Prostate gland (tissue), 2 donors: ENCODE measurements around the gene C2orf80. TPM values are rescaled to one million over a fixed set of nuclear protein-coding genes. Genes with fewer than 3 reads are reported as not detected.

ENCODE experiments used
- DNase-seq: peaks from one replicate; pipeline ENCODE4 v3.0.0-alpha.2; 2019; ENCODE audit warnings: low spot score
- H3K27ac ChIP-seq, 2 donors: fragments of 200-600 bp; sonication (generic); 2 replicates each; pipeline ENCODE4 v1.5.1; 2017 to 2019
- H3K27me3 ChIP-seq: fragments of 200-600 bp; sonication (generic); replicated peaks from 2 replicates; pipeline ENCODE4 v1.5.1; 2019; ENCODE audit not compliant: insufficient read depth
- H3K36me3 ChIP-seq, 2 donors: fragments of 200-600 bp; sonication (generic); 1 replicate in 1 of 2; 2 replicates in 1 of 2; pipeline versions ENCODE4 v1.5.1 to v1.8.1; 2017 to 2019
- H3K4me1 ChIP-seq: fragments of 200-600 bp; sonication (generic); replicated peaks from 2 replicates; pipeline ENCODE4 v1.5.1; 2019
- H3K4me3 ChIP-seq, 2 donors: fragments of 200-600 bp; sonication (generic); 2 replicates each; pipeline ENCODE4 v1.5.1; 2017 to 2019
- H3K9me3 ChIP-seq: fragments of 200-600 bp; sonication (generic); 2 replicates; pipeline ENCODE4 v1.5.1; 2017
- POLR2A ChIP-seq: fragments of 450-650 bp; IDR thresholded peaks from one replicate; pipeline ENCODE4 v1.6.1; 2016; ENCODE audit warnings: antibody characterized with exemption, mild to moderate bottlenecking
- POLR2AphosphoS5 ChIP-seq: sonication (generic); formaldehyde crosslinking; IDR thresholded peaks from one replicate; pipeline ENCODE4 v1.6.1; 2017; ENCODE audit warnings: antibody characterized with exemption
- WGBS: methylation state at CpG from one replicate; pipeline ENCODE4 v1.1.5; 2018; 5-methylcytosine and 5-hydroxymethylcytosine counted together
- intact Hi-C: fragments of 100-400 bp; cut with DNase I; formaldehyde crosslinking; loops from one replicate; pipeline ENCODE4 v1.14.2; 2022
- total RNA-seq, 2 donors: library from RNA; depleted of rRNA; stranded (reverse); fragments of >200 nt; gene quantifications; one replicate each; pipeline ENCODE4 v1.1.0, GENCODE V29; 2016
- TF ChIP-seq, protein P1 (sequence below), 4 experiments: fragments of 200-600 bp in 2 of 4; fragments of 450-650 bp in 2 of 4; sonication (generic) in 2 of 4; IDR thresholded peaks; 1 replicate in 3 of 4; 2 replicates in 1 of 4; pipeline ENCODE4 v1.5.1; 2016 to 2019; ENCODE audit warnings: antibody characterized with exemption in 4 of 4, mild to moderate bottlenecking in 2 of 4, moderate library complexity in 2 of 4

C2orf80 gene
- total RNA-seq, 2 donors from 2014 or later, result not detected

DNA sequence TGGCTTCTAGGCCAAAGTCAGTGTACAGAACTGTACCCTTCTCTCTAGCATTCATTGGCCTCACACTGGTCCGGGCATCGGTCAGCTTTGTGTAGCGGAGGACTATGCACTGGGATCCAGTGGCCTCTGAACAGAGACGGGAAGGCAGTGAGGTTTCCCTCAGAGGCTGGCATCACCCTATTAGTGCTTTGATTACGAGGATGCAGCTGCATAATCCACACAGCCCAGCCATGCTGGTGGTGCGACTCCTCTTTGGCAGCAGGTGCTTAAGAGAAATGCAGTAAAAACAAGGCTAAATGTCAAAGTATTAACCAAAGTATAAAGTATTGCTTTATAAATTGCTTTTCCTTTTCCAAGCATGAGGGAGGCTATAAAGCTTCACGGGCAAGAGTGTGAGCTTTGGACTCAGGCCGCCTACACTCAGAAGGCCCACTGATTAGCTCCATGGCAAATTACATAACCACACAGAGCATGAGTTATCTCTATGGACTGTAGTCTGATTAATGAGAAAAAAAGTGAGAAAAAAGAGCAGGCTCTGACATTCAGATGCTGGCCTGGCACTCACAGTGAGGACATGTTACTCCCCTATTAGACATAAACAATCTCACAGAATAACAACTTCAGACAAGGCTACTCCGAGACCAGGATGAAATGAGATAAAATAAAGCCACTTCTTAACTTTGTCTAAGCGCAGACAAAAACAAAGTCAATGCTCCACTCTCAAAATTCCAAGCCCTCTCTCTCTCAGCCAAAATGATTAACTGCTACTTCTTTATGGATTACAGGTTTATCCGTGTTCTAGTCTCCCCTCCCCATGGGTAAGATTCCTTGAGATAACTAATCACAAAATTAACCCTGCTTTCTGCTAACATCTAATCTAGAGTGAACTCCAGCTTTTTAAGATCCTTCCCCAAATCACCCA is 53.8 kb downstream of the C2orf80 start:
- Histone ChIP-seq H3K27ac (no peak overlapping the region), H3K36me3 (no peaks in the 10 kb centered on the region), H3K4me1 (no peaks in the 10 kb centered on the region), H3K4me3 (no peak overlapping the region), H3K9me3 (no peaks in the 10 kb centered on the region), H3K27me3 (no peaks in the 10 kb centered on the region)
- intact Hi-C loops, result no loop called here
- no peak for DNase-seq
- no peak for TF ChIP-seq POLR2A
- TF ChIP-seq POLR2AphosphoS5, result no peak
- 72% methylated on average over 11 of the region's 11 CpGs for WGBS

DNA sequence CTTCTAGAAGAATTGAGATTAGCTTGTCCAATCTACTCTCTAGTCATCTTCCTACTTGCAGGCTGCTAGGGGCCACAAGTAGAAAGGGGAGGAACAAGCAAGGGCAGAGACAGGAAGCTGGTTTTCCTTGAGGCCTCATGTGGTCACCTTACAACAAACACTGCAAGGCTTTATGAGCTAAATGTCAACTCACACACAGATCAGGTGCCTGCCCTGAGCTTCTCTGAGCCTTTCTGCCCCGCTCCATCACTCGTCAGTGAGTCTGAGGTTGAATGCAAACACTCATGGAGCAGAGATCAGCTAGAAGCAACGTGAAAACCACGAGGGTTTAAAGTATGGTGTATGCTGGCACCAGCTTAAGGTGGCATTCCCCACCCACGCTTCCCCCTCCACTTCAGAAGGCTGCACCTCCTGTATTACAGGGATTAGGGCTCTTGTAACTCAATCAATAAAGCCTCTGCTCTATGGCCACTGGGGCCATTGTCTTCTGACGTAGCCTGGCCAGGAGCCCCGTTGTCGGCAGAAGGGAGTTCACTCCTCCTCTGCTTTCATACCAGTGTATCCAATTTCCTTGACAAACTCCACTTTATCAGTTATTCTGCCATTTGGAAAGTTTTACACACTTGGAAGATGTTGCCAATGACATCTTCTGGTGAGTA is 54.8 kb downstream of the C2orf80 start:
- H3K36me3 ChIP-seq, result no peaks in the 10 kb centered on the region
- no peaks in the 10 kb centered on the region for H3K4me1 ChIP-seq
- H3K4me3 ChIP-seq, result no peak overlapping the region
- no peaks in the 10 kb centered on the region for H3K27me3 ChIP-seq
- intact Hi-C loops, result no loop called here
- no peaks in the 10 kb centered on the region for H3K9me3 ChIP-seq
- TF ChIP-seq, protein P1, sequence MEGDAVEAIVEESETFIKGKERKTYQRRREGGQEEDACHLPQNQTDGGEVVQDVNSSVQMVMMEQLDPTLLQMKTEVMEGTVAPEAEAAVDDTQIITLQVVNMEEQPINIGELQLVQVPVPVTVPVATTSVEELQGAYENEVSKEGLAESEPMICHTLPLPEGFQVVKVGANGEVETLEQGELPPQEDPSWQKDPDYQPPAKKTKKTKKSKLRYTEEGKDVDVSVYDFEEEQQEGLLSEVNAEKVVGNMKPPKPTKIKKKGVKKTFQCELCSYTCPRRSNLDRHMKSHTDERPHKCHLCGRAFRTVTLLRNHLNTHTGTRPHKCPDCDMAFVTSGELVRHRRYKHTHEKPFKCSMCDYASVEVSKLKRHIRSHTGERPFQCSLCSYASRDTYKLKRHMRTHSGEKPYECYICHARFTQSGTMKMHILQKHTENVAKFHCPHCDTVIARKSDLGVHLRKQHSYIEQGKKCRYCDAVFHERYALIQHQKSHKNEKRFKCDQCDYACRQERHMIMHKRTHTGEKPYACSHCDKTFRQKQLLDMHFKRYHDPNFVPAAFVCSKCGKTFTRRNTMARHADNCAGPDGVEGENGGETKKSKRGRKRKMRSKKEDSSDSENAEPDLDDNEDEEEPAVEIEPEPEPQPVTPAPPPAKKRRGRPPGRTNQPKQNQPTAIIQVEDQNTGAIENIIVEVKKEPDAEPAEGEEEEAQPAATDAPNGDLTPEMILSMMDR (IDR thresholded peaks at IDR 0.05), result no peak
- TF ChIP-seq POLR2AphosphoS5 (no peak), POLR2A (no peak)
- no peak for DNase-seq
- H3K27ac ChIP-seq, result no peak overlapping the region
- WGBS, result 45% methylated on average over 7 of the region's 8 CpGs

DNA sequence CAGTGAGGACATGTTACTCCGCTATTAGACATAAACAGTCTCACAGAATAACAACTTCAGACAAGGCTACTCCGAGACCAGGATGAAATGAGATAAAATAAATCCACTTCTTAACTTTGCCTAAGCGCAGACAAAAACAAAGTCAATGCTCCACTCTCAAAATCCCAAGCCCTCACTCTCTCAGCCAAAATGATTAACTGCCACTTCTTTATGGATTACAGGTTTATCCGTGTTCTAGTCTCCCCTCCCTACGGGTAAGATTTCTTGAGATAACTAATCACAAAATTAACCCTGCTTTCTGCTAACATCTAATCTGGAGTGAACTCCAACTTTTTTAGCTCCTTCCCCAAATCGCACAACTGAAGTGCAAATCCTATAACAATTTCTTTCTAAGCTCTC is 59.1 kb downstream of the C2orf80 start:
- no peak for DNase-seq
- Histone ChIP-seq H3K4me3 (no peak overlapping the region), H3K4me1 (no peaks in the 10 kb centered on the region), H3K9me3 (no peaks in the 10 kb centered on the region), H3K27me3 (no peaks in the 10 kb centered on the region), H3K36me3 (no peaks in the 10 kb centered on the region), H3K27ac (no peak overlapping the region)
- intact Hi-C loops, result no loop called here
- no peak for TF ChIP-seq POLR2AphosphoS5
- no peak for TF ChIP-seq POLR2A
- TF ChIP-seq, protein P1 (IDR thresholded peaks at IDR 0.05), result no peak
- 59% methylated on average over 6 of the region's 6 CpGs for WGBS

DNA sequence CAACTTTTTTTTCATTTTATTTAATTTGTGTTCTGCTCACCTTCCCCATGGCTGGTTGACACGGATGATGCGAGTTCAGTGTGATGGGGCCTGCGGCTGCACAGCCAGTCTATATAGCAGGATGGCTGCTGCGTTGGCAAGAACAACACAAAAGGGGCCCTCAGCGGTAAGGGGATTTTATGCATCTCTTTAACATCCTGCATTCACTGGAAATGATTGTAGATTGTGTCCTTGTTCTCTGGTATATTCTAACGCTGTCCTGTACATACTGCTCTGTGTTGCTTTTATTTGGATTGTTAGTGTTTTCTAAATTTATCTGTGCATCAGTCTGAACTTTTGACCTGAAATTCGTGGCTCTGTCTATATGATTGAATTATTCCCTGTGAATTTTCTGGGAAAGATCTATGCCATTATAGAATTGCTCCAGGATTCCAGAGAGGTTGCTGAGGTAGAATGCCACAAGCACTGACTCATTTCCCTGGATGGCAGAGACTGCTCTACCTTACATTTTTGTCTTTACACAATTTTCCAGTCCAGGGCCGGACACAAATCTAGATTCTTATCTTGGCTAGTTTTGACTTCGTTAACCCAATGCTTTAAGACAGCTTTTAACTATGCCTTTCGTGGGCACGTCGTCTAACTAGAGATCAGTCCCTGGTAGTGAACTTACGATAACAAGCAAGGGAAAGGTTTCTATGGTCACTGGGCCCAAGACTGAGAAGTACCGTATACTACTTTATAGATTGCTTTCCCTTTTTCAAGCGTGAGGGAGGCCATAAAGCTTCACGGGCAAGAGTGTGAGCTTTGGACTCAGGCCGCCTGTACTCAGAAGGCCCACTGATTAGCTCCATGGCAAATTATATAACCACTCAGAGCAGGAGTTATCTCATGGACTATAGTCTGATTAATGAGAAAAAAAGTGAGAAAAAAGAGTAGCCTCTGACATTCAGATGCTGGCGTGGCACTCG is 59.8 kb downstream of the C2orf80 start, which contains the start of gene CRYGC:
TSS of gene CRYGC (minus strand) at position 85 of the 968 bp plus-strand sequence. CDS start at position 49, 36 bp downstream.
- Histone ChIP-seq H3K4me1 (no peaks in the 10 kb centered on the region), H3K27ac (no peak within 1 kb of the TSS), H3K36me3 (no peaks in the 10 kb centered on the region), H3K4me3 (no peak within 1 kb of the TSS), H3K9me3 (no peaks in the 10 kb centered on the region), H3K27me3 (no peaks in the 10 kb centered on the region)
- intact Hi-C loops, result no loop called here
- TF ChIP-seq, protein P1 (IDR thresholded peaks at IDR 0.05), result no peak
- TF ChIP-seq POLR2A, result no peak
- WGBS, result 63% methylated on average over 19 of the region's 19 CpGs
- no peak for DNase-seq

DNA sequence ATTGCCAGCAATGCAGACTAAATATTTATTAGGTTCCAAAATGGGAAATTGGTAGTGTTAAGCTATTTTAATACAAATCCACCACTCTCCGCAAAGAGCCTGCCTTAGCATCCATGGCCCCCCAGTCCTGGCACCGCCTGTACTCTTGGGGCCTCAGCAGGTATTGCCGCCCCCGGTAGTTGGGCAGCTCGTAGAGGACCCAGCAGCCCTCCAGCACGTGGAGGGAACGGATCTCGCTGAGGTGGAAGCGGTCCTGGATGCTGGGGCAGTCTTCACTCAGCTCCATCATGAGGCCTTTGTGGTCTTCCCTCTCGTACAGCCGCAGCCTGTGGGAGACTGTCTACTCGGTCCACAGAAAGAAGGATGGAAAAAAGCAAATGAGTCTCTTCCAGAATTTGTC is 61.7 kb downstream of the C2orf80 start:
- Histone ChIP-seq H3K4me1 (no peaks in the 10 kb centered on the region), H3K36me3 (no peaks in the 10 kb centered on the region), H3K9me3 (no peaks in the 10 kb centered on the region), H3K27ac (no peak overlapping the region), H3K27me3 (peaks cover 2% of the 10 kb centered on the region), H3K4me3 (no peak overlapping the region)
- TF ChIP-seq POLR2A (no peak), POLR2AphosphoS5 (no peak)
- TF ChIP-seq, protein P1 (IDR thresholded peaks at IDR 0.05), result no peak
- WGBS, result 96% methylated on average over 12 of the region's 12 CpGs
- DNase-seq, result no peak
- intact Hi-C loops, result no loop called here
